Astrocyte (in vitro differentiated cells and primary cell): ENCODE results near the gene ATL1. TPM values are rescaled to one million over a fixed set of nuclear protein-coding genes. Genes with fewer than 3 reads are reported as not detected.
A peak's percentile ranks its signal among the peaks of the same experiment; 100 is the strongest.

Experiments used
- DNase-seq: peaks from one replicate; pipeline ENCODE4 v3.0.0-alpha.2; 2010; ENCODE audit warnings: low read depth
- FAIRE-seq: peaks from 2 replicates; lab custom pipeline; 2011; peaks lifted over from hg19 to GRCh38; lab: Jason Lieb, UNC
- H2AFZ ChIP-seq: 2 replicates; pipeline ENCODE4 v1.6.0; 2012; ENCODE audit warnings: low read depth, low read length, inconsistent platforms
- H3K27ac ChIP-seq: 2 replicates; pipeline ENCODE4 v1.5.1; 2011; ENCODE audit warnings: low read depth, low read length, inconsistent platforms
- H3K27me3 ChIP-seq: 2 replicates; pipeline ENCODE4 v1.6.0; 2011; ENCODE audit warnings: low read length, inconsistent platforms; ENCODE audit not compliant: insufficient read depth
- H3K36me3 ChIP-seq: 2 replicates; pipeline ENCODE4 v1.5.1; 2011; ENCODE audit warnings: low read length, inconsistent platforms; ENCODE audit not compliant: insufficient read depth
- H3K4me1 ChIP-seq: 2 replicates; pipeline ENCODE4 v1.5.1; 2011; ENCODE audit warnings: low read length, inconsistent platforms; ENCODE audit not compliant: insufficient read depth
- H3K4me2 ChIP-seq: 2 replicates; pipeline ENCODE4 v1.6.0; 2012; ENCODE audit warnings: low read length, inconsistent platforms
- H3K4me3 ChIP-seq: 2 replicates; pipeline ENCODE4 v1.5.1; 2011; ENCODE audit warnings: low read depth, mild to moderate bottlenecking, low read length, inconsistent platforms; ENCODE audit not compliant: insufficient read depth
- H3K79me2 ChIP-seq: 2 replicates; pipeline ENCODE4 v1.6.0; 2012; ENCODE audit warnings: mild to moderate bottlenecking, low read length, inconsistent platforms; ENCODE audit not compliant: insufficient read depth
- H3K9ac ChIP-seq: 2 replicates; pipeline ENCODE4 v1.6.0; 2012; ENCODE audit warnings: mild to moderate bottlenecking, low read length, inconsistent platforms
- H3K9me3 ChIP-seq: 2 replicates; pipeline ENCODE4 v1.5.1; 2012; ENCODE audit warnings: low read depth, mild to moderate bottlenecking, low read length, inconsistent platforms; ENCODE audit not compliant: insufficient read depth
- H4K20me1 ChIP-seq: 2 replicates; pipeline ENCODE4 v1.6.0; 2012; ENCODE audit warnings: low read length, inconsistent platforms; ENCODE audit not compliant: insufficient read depth
- H3K27ac Mint-ChIP-seq: one replicate; pipeline ENCODE4 v1.8.0; 2021; ENCODE audit warnings: mild to moderate bottlenecking, mixed read lengths; ENCODE audit not compliant: unreplicated experiment
- H3K27me3 Mint-ChIP-seq: one replicate; pipeline ENCODE4 v1.8.0; 2021; ENCODE audit warnings: low read depth, mixed read lengths; ENCODE audit not compliant: unreplicated experiment
- H3K36me3 Mint-ChIP-seq: one replicate; pipeline ENCODE4 v1.8.0; 2021; ENCODE audit warnings: low read depth, mixed read lengths; ENCODE audit not compliant: unreplicated experiment
- H3K4me1 Mint-ChIP-seq: one replicate; pipeline ENCODE4 v1.8.0; 2021; ENCODE audit warnings: low read depth, mixed read lengths; ENCODE audit not compliant: unreplicated experiment
- H3K4me3 Mint-ChIP-seq: one replicate; pipeline ENCODE4 v1.8.0; 2021; ENCODE audit warnings: mild to moderate bottlenecking, moderate library complexity, mixed read lengths; ENCODE audit not compliant: unreplicated experiment
- H3K9me3 Mint-ChIP-seq: one replicate; pipeline ENCODE4 v1.8.0; 2021; ENCODE audit warnings: mild to moderate bottlenecking, mixed read lengths; ENCODE audit not compliant: unreplicated experiment
- CTCF ChIP-seq: IDR thresholded peaks from 2 replicates; pipeline ENCODE4 v1.5.1; 2011; ENCODE audit warnings: low read depth, mild to moderate bottlenecking, inconsistent platforms, low read length, moderate library complexity; ENCODE audit not compliant: insufficient read depth
- EZH2 ChIP-seq: IDR thresholded peaks from 2 replicates; pipeline ENCODE4 v1.6.1; 2012; ENCODE audit warnings: mild to moderate bottlenecking, low read length, inconsistent platforms; ENCODE audit not compliant: insufficient read depth
- total RNA-seq: library from RNA; stranded (reverse); gene quantifications from 2 replicates; pipeline ENCODE4 v1.2.1, GENCODE V29; 2021

Gene ATL1
- total RNA-seq, 1 donor from 2014 or later = 15.8 TPM

GRCh38 chr14:50512463-50512862 is 47.5 kb upstream of the ATL1 start:
- no peak overlapping the region for H2AFZ ChIP-seq
- no peak overlapping the region for H3K4me3 Mint-ChIP-seq
- no peaks in the 10 kb centered on the region for H3K36me3 ChIP-seq
- peaks cover 96% of the 10 kb centered on the region for H3K79me2 ChIP-seq
- H3K9ac ChIP-seq = no peak overlapping the region
- no peak overlapping the region for H3K27ac ChIP-seq
- H3K27me3 Mint-ChIP-seq = no peaks in the 10 kb centered on the region
- H3K4me1 ChIP-seq = no peaks in the 10 kb centered on the region
- no peak for DNase-seq
- no peak overlapping the region for H3K4me2 ChIP-seq
- peaks cover 43% of the 10 kb centered on the region for H4K20me1 ChIP-seq
- H3K36me3 Mint-ChIP-seq = peaks cover 5% of the 10 kb centered on the region
- H3K9me3 ChIP-seq = no peaks in the 10 kb centered on the region
- H3K4me3 ChIP-seq = no peak overlapping the region
- H3K27me3 ChIP-seq = no peaks in the 10 kb centered on the region
- FAIRE-seq = no peak
- no peaks in the 10 kb centered on the region for H3K9me3 Mint-ChIP-seq
- H3K27ac Mint-ChIP-seq = no peak overlapping the region
- peaks cover 3% of the 10 kb centered on the region for H3K4me1 Mint-ChIP-seq
- TF ChIP-seq EZH2 = no peak
- TF ChIP-seq CTCF = no peak

GRCh38 chr14:50516091-50516490 is 43.9 kb upstream of the ATL1 start:
- Histone ChIP-seq H3K36me3 (no peaks in the 10 kb centered on the region), H3K4me3 (no peak overlapping the region), H3K27ac (no peak overlapping the region), H2AFZ (no peak overlapping the region), H3K9ac (no peak overlapping the region), H3K9me3 (no peaks in the 10 kb centered on the region), H3K27me3 (no peaks in the 10 kb centered on the region), H3K4me2 (no peak overlapping the region), H3K4me1 (peaks cover 3% of the 10 kb centered on the region), H3K79me2 (peaks cover 100% of the 10 kb centered on the region), H4K20me1 (peaks cover 43% of the 10 kb centered on the region)
- H3K27ac Mint-ChIP-seq = no peak overlapping the region
- no peaks in the 10 kb centered on the region for H3K27me3 Mint-ChIP-seq
- H3K9me3 Mint-ChIP-seq = no peaks in the 10 kb centered on the region
- H3K4me3 Mint-ChIP-seq = no peak overlapping the region
- no peak for DNase-seq
- TF ChIP-seq CTCF (no peak), EZH2 (no peak)
- peaks cover 1% of the 10 kb centered on the region for H3K4me1 Mint-ChIP-seq
- peaks cover 4% of the 10 kb centered on the region for H3K36me3 Mint-ChIP-seq
- FAIRE-seq = no peak

- Mint-ChIP-seq H3K36me3 (peaks cover 5% of the 10 kb centered on the region), H3K27me3 (no peaks in the 10 kb centered on the region), H3K4me3 (no peak overlapping the region), H3K27ac (no peak overlapping the region), H3K4me1 (peaks cover 32% of the 10 kb centered on the region), H3K9me3 (no peaks in the 10 kb centered on the region)
- FAIRE-seq = peak; percentile 90
- Histone ChIP-seq H3K79me2 (peaks cover 98% of the 10 kb centered on the region), H3K4me3 (no peak overlapping the region), H4K20me1 (peaks cover 45% of the 10 kb centered on the region), H3K4me2 (peak overlapping the region; percentile 54), H3K4me1 (peaks cover 26% of the 10 kb centered on the region), H3K27me3 (no peaks in the 10 kb centered on the region), H2AFZ (no peak overlapping the region), H3K9me3 (no peaks in the 10 kb centered on the region), H3K36me3 (peaks cover 6% of the 10 kb centered on the region), H3K9ac (peak overlapping the region; percentile 72), H3K27ac (peak overlapping the region; percentile 91)
- TF ChIP-seq EZH2 = no peak
- peak; percentile 89 for DNase-seq
Measured at GRCh38 chr14:50520947-50521815, 38.8 kb upstream of the ATL1 start.
